SU-DHL-6 (cell line): ENCODE data around the gene ZFTA.

Source experiments
- CTCF ChIP-seq: fragments of 200-600 bp; sonication (generic); IDR thresholded peaks from one replicate; pipeline ENCODE4 v1.5.1; 2017; ENCODE audit warnings: antibody characterized with exemption, mild to moderate bottlenecking, low read length, moderate library complexity; ENCODE audit not compliant: insufficient read depth, poor library complexity, severe bottlenecking
- EZH2phosphoT487 ChIP-seq: fragments of 200-600 bp; sonication (generic), shearing (Covaris generic); conservative IDR thresholded peaks from 2 replicates; pipeline ENCODE4 v1.6.1; 2018; ENCODE audit warnings: mild to moderate bottlenecking, antibody characterized with exemption, low read length, moderate library complexity, mixed read lengths

DNA sequence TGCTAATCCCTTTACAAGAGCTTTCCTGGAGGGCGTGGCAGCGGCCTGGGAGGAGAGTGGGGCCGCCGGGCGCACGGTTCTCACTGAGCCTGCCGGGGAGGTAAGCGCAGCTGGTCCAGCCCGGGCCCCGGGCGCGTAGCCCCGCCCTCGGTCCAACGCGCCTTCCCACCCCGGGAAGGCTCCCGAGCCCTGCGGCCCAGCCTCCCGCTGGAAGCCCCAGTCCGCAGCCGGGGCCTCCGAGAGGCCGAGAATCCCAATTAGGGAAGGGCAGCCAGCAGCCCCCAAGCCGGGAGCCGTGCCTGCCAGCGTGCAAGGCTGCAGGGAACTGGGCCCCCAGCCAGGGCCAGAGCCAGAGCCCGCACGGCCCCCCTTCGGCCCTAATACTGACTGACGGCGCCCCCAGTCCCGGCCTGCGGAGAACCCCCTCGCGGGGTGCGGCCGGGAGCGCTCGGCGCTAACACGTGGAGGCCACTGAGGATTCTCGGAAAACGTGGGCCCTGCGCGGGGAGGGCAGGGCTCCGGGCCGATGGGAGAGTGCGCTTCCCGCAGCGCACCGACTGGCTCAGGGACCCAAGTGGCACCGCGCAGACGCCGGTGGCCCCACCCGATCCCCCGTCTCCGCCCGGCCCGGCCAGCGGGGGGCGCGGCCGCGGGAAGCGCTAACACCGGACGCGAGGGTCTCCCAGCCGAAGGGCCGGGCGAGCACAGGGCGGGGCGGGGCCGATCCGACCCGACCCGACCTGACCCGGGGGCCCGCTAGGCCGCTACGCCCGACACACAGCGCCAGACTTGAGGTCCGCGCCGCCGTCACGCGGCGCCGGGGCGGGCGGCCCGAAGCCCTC is 5.7 kb downstream of the ZFTA start:
- TF ChIP-seq CTCF (no peak), EZH2phosphoT487 (no peak)
